OCI-LY7 (cell line): ENCODE measurements around the gene FAM120B.

ENCODE experiments used
- EZH2phosphoT487 ChIP-seq: fragments of 200-600 bp; sonication (generic); IDR thresholded peaks from 2 replicates; pipeline ENCODE4 v1.6.1; 2018; ENCODE audit warnings: low read depth, borderline replicate concordance, mild to moderate bottlenecking, mixed run types, antibody characterized with exemption, low read length, moderate library complexity, mixed read lengths
- TF ChIP-seq, protein P1 (sequence below): fragments of 200-600 bp; sonication (generic); conservative IDR thresholded peaks from 2 replicates; pipeline ENCODE4 v1.5.1; 2014; ENCODE audit warnings: mild to moderate bottlenecking, antibody characterized with exemption, low read length, moderate library complexity, mixed read lengths

DNA sequence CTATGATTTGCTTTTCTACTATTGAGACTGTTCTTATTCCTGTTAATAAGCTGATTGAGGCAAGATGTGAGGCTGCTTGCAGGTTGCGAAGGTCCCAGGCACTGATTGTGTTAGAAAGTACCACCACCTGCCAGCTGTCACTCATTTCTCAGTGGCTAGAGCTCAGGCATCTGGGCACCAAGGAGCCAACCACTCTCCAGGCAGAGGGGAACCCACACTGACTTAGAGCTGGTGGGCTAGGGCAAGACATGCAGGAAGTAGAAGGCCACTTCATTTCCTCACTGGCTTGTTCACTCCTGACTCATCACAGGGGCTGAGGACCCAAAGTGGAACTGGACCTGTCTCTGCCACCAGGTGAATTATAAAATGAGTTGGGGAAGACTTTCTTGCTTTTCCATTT is 7.9 kb upstream of the FAM120B start:
- TF ChIP-seq, protein P1, sequence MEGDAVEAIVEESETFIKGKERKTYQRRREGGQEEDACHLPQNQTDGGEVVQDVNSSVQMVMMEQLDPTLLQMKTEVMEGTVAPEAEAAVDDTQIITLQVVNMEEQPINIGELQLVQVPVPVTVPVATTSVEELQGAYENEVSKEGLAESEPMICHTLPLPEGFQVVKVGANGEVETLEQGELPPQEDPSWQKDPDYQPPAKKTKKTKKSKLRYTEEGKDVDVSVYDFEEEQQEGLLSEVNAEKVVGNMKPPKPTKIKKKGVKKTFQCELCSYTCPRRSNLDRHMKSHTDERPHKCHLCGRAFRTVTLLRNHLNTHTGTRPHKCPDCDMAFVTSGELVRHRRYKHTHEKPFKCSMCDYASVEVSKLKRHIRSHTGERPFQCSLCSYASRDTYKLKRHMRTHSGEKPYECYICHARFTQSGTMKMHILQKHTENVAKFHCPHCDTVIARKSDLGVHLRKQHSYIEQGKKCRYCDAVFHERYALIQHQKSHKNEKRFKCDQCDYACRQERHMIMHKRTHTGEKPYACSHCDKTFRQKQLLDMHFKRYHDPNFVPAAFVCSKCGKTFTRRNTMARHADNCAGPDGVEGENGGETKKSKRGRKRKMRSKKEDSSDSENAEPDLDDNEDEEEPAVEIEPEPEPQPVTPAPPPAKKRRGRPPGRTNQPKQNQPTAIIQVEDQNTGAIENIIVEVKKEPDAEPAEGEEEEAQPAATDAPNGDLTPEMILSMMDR = no peak
- no peak for TF ChIP-seq EZH2phosphoT487
